SJCRH30 (cell line): Measurements from ENCODE around the gene C1orf226. TPM values are rescaled to one million over a fixed set of nuclear protein-coding genes. Genes with fewer than 3 reads are reported as not detected.
"Not testable (repeated sequence)": the region's sequence is repeated elsewhere in the genome, so short reads cannot be mapped to it uniquely, and the experiment has no call there.

ENCODE experiments used
- DNase-seq, 2 experiments: peaks; one replicate each; pipeline ENCODE4 v3.0.0-alpha.2; 2015 to 2020
- H3K27ac ChIP-seq: fragments of 250-450 bp; sonication (Bioruptor Pico); 2 replicates; pipeline ENCODE4 v1.5.1; 2020; ENCODE audit warnings: mild to moderate bottlenecking, moderate library complexity
- H3K27me3 ChIP-seq: fragments of 250-450 bp; sonication (Bioruptor Pico); 2 replicates; pipeline ENCODE4 v1.5.1; 2020; ENCODE audit warnings: mild to moderate bottlenecking, moderate library complexity
- H3K36me3 ChIP-seq: fragments of 250-450 bp; sonication (Bioruptor Pico); 2 replicates; pipeline ENCODE4 v1.5.1; 2020; ENCODE audit warnings: mild to moderate bottlenecking, moderate library complexity
- H3K4me1 ChIP-seq: fragments of 250-450 bp; sonication (Bioruptor Pico); 2 replicates; pipeline ENCODE4 v1.5.1; 2020; ENCODE audit warnings: mild to moderate bottlenecking, moderate library complexity
- H3K4me3 ChIP-seq: fragments of 250-450 bp; sonication (Bioruptor Pico); 2 replicates; pipeline ENCODE4 v1.5.1; 2020; ENCODE audit warnings: mild to moderate bottlenecking, moderate library complexity
- H3K9me3 ChIP-seq: fragments of 250-450 bp; sonication (Bioruptor Pico); replicated peaks from 2 replicates; pipeline ENCODE4 v1.5.1; 2020; ENCODE audit warnings: mild to moderate bottlenecking, moderate library complexity
- total RNA-seq: library from RNA; depleted of rRNA; stranded (reverse); fragments of >200 nt; shearing (Covaris generic); gene quantifications from 2 replicates; pipeline ENCODE4 v1.2.3, GENCODE V29; 2014

The C1orf226 gene
- total RNA-seq, 1 experiment from 2014 or later = 0.57 TPM

DNA sequence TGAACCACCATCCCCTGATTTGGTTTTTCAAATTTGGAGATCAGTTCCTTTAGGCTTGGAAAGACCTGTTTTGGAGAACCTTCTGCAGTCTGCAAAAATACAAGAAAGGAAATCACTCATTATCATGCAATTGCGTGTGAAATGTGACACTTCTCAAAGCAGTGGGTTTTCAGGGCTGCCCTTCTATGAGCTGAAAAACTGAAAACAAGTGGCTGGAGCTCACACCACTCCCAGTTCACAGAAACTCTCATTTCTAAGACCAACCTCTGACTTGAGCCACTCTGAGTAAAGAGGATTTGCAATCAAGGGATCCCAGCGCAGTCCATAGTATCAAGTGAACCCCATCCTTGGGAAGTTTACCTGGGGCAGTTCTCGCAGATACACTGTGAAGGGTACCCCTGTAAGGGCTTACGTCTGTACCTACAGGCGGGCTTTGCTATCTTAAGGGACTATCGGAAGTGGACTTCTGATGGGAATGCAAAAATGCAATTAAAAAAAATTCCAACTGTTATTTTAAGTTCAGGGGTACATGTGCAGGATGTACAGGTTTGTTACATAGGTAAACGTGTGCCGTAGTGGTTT is 17.6 kb downstream of the C1orf226 start:
- Histone ChIP-seq H3K27ac (no peak overlapping the region), H3K27me3 (no peaks in the 10 kb centered on the region), H3K4me3 (no peak overlapping the region), H3K36me3 (no peaks in the 10 kb centered on the region), H3K4me1 (no peaks in the 10 kb centered on the region; the same call in 1 of the 2 replicates), H3K9me3 (no peaks in the 10 kb centered on the region)
- DNase-seq = no peak

- DNase-seq = no peak
- Histone ChIP-seq H3K4me3 (no peak overlapping the region), H3K36me3 (no peaks in the 10 kb centered on the region), H3K27me3 (no peaks in the 10 kb centered on the region), H3K9me3 (no peaks in the 10 kb centered on the region), H3K4me1 (no peaks in the 10 kb centered on the region; the same call in 1 of the 2 replicates), H3K27ac (no peak overlapping the region)
Observed at GRCh38 chr1:162400790-162401355, 19.3 kb downstream of the C1orf226 start.

- Histone ChIP-seq H3K27ac (no peak overlapping the region), H3K9me3 (no peaks in the 10 kb centered on the region), H3K4me3 (no peak overlapping the region), H3K36me3 (no peaks in the 10 kb centered on the region), H3K27me3 (no peaks in the 10 kb centered on the region), H3K4me1 (no peaks in the 10 kb centered on the region)
- DNase-seq = no peak
Observed at GRCh38 chr1:162404550-162405160, 23.1 kb downstream of the C1orf226 start.

- Histone ChIP-seq H3K27ac (no peak overlapping the region), H3K9me3 (no peaks in the 10 kb centered on the region), H3K4me1 (no peaks in the 10 kb centered on the region), H3K36me3 (no peaks in the 10 kb centered on the region), H3K27me3 (no peaks in the 10 kb centered on the region), H3K4me3 (no peak overlapping the region)
- no peak for DNase-seq
Observed at GRCh38 chr1:162405800-162406199, 24.3 kb downstream of the C1orf226 start.

- H3K27me3 ChIP-seq = no peaks in the 10 kb centered on the region
- H3K27ac ChIP-seq = no peak overlapping the region
- H3K4me1 ChIP-seq = no peaks in the 10 kb centered on the region
- H3K36me3 ChIP-seq = no peaks in the 10 kb centered on the region
- H3K4me3 ChIP-seq = no peak overlapping the region
- DNase-seq = no peak
- H3K9me3 ChIP-seq = no peaks in the 10 kb centered on the region
Observed at GRCh38 chr1:162406811-162407210, 25.3 kb downstream of the C1orf226 start.

DNA sequence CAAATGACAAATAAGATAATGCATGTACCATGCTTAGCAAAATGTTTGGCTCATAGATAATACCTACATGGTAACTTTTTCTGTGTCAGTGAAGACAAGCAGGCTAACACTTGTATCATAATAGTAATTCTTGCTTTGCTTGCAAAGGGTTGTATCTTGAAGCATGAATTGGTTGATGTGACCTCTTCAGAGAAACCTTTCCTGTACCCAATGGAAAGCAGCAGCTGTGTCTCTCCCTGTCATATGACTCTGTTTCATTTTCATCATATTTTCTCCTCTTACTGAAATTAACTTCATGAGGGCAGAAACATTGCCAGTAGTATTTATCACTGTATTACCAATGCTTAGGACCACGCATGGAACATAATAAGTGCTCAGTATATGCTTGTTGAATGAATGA is 26.0 kb downstream of the C1orf226 start:
- Histone ChIP-seq H3K27ac (no peak overlapping the region), H3K9me3 (no peaks in the 10 kb centered on the region), H3K4me3 (no peak overlapping the region), H3K4me1 (no peaks in the 10 kb centered on the region), H3K36me3 (no peaks in the 10 kb centered on the region), H3K27me3 (no peaks in the 10 kb centered on the region)
- DNase-seq = no peak

- Histone ChIP-seq H3K27ac (no peak within 1 kb of the TSS), H3K4me3 (no peak within 1 kb of the TSS), H3K9me3 (no peaks in the 10 kb centered on the region), H3K4me1 (no peaks in the 10 kb centered on the region), H3K27me3 (no peaks in the 10 kb centered on the region), H3K36me3 (no peaks in the 10 kb centered on the region)
- DNase-seq = no peak
Observed at GRCh38 chr1:162412002-162412401, 30.5 kb downstream of the C1orf226 start, which contains the start of gene SH2D1B. SH2D1B (minus strand) TSS chr1:162412136; CDS start chr1:162412016, 120 bp downstream.

GRCh38 chr1:162416215-162416614 is 34.7 kb downstream of the C1orf226 start:
- Histone ChIP-seq H3K27me3 (no peaks in the 10 kb centered on the region), H3K36me3 (no peaks in the 10 kb centered on the region), H3K9me3 (no peaks in the 10 kb centered on the region), H3K4me1 (no peaks in the 10 kb centered on the region), H3K4me3 (no peak overlapping the region), H3K27ac (no peak overlapping the region)
- no peak for DNase-seq

DNA sequence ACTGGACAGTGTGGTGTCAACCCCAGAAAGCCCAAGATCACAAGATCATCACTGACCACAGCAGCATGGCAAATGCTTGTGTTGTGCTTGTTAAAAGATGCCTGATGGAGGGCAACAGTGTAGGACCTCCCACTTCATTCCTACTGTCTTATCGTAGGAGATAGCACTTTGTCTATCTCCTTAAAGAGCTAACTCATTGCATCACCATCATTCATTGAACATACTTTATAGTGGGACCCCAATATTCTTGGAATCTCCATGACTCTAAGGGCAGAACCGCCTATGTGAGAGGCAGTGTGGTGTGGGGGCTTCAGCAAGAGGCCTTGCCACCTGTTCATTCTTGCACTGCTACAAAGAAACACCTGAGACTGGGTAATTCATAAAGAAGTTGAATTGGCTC is 35.4 kb downstream of the C1orf226 start:
- Histone ChIP-seq H3K36me3 (no peaks in the 10 kb centered on the region), H3K4me1 (no peaks in the 10 kb centered on the region), H3K9me3 (no peaks in the 10 kb centered on the region), H3K27ac (no peak overlapping the region), H3K4me3 (no peak overlapping the region), H3K27me3 (no peaks in the 10 kb centered on the region)
- DNase-seq = no peak

- H3K4me3 ChIP-seq = no peak overlapping the region
- H3K4me1 ChIP-seq = no peaks in the 10 kb centered on the region
- H3K27me3 ChIP-seq = no peaks in the 10 kb centered on the region
- no peaks in the 10 kb centered on the region for H3K36me3 ChIP-seq
- H3K9me3 ChIP-seq = no peaks in the 10 kb centered on the region
- DNase-seq = no peak
- H3K27ac ChIP-seq = no peak overlapping the region
Observed at GRCh38 chr1:162417650-162418049, 36.1 kb downstream of the C1orf226 start.

- H3K9me3 ChIP-seq, H3K4me3 ChIP-seq, H3K4me1 ChIP-seq, DNase-seq, H3K36me3 ChIP-seq, H3K27ac ChIP-seq, H3K27me3 ChIP-seq: not testable (repeated sequence)
Observed at GRCh38 chr1:162418584-162418983, 37.1 kb downstream of the C1orf226 start.

DNA sequence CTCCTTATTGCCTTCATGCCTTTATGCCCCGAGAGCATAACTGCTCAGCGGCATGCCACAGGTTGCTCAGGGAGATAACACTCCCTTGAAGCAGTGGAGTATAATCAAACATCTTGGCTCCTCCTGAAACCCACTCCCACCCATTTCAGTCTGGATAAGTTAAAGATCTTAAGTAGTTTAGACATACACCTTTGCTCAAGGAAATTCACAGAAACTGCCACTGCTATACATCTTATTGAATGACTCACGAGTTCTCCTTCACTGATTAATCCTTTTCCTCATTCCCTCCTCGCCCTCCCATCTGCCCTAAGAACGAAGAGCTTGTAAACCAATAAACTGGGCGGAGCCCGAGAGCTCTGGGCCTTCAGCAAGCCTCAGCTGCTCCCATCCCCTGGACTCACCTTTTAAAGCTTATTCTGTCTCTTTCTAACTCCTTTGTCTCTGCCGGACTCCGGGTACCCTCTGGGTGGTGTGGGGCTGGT is 38.0 kb downstream of the C1orf226 start:
- H3K4me3 ChIP-seq, H3K27ac ChIP-seq, H3K27me3 ChIP-seq, H3K4me1 ChIP-seq, H3K9me3 ChIP-seq, H3K36me3 ChIP-seq, DNase-seq: not testable (repeated sequence)

DNA sequence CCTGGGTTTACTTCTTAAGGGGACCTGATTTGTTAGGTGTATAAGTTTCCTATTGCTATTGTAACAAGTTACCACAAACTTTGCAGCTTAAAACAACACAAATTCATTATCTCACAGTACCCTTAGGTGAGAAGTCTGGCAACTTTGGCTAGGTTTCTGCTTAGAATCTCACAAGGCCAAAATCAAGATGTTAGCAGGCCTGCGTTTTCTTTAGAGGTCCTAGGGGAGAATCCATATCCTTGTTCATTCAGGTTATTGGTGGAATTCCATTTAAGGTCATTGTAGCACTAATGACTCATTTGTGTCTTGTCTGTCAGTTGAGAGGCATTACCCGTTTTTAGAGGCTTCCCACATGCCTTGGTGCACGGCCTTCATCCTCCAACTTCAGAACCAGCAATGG is 38.6 kb downstream of the C1orf226 start:
- no peak for DNase-seq
- Histone ChIP-seq H3K4me1 (no peaks in the 10 kb centered on the region), H3K9me3 (no peaks in the 10 kb centered on the region), H3K27me3 (no peaks in the 10 kb centered on the region), H3K36me3 (no peaks in the 10 kb centered on the region), H3K4me3 (no peak overlapping the region), H3K27ac (no peak overlapping the region)

DNA sequence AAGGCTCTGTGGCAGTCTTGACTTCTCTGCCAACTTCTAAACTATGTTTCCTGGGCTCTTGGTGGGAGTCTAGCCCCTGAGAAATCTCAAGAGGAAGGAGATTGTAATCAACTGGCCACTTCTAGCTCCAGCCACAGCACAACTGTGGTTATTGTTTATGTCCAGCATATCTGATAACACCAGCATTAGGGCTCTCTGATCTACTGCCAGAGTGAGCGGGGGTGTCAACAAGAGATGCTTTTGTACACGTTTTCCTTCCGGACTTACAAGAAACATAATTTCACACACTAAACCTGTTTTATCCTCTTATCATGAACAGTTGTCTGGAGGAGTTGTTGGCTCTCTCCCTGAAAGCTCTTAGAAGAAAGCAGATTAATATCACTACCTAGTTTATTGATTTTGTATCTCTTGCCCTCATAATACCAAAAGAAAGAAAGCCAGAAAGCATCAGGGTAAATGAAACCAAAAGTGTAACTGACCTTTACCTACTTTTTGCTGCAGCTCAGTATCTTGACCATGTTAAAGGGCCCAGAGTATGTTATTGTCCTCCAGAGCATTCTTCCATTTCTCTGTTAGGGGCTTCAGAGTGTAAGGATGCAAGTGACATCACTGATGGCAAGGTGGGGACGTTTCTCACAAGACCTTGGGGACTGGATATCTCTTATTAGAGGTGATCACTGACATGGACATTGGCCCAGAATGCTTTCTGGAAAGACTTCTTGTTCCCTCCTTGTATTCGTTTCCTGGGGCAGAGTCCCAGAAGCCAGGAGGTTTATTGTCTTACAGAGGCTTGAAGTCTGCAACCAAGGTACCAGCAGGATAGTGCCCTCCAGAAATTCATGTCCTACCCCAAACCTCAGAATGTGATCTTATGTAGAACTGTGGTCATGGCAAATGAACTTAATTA is 40.0 kb downstream of the C1orf226 start:
- peak in 1 of 2 experiments; percentile 11 for DNase-seq
- H3K4me3 ChIP-seq = no peak overlapping the region
- no peak overlapping the region for H3K27ac ChIP-seq
- H3K4me1 ChIP-seq = no peaks in the 10 kb centered on the region
- H3K27me3 ChIP-seq = no peaks in the 10 kb centered on the region
- H3K9me3 ChIP-seq = no peaks in the 10 kb centered on the region
- H3K36me3 ChIP-seq = no peaks in the 10 kb centered on the region
